ELR (cell line): ENCODE measurements around the gene RNF212.
A peak's percentile ranks its signal among the peaks of the same experiment; 100 is the strongest.
"Not testable (repeated sequence)": the region's sequence is repeated elsewhere in the genome, so short reads cannot be mapped to it uniquely, and the experiment has no call there.

Experiments
- DNase-seq: peaks from one replicate; pipeline ENCODE4 v3.0.0-alpha.2; 2015; ENCODE audit warnings: low read depth

The RNF212 gene, protein sequence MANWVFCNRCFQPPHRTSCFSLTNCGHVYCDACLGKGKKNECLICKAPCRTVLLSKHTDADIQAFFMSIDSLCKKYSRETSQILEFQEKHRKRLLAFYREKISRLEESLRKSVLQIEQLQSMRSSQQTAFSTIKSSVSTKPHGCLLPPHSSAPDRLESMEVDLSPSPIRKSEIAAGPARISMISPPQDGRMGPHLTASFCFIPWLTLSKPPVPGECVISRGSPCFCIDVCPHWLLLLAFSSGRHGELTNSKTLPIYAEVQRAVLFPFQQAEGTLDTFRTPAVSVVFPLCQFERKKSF

DNA sequence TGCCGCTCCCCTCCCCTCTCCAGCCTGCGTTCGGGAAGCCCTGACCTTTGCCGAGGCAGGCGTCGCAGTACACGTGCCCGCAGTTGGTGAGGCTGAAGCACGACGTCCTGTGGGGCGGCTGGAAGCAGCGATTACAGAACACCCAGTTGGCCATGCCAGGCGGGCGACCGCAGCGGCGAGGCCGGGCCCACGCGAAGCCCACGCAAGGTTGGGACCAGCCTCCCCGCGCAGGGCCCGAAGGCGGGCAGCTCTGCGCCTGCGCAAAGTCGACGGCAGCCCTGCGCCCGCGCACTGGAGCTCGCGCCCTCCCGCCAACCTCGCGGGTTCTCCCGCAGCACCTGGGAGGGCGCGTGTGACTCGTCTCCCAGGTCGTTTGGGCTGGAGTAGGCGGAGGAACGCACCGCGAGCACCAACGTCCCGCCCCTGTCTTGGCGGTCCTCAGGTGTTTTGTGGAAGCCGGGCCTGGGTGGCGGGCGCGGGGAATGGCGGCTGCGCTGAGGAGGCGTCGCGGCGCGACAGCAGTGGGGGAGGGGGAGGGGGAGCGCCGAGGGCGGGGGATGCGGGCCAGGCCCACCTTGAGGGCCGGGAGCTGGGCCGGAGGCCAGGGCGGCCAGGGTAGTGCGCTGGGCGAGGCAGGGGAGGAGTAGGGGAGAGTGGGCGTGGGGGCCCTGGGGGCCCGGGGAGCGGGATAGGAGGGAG is at the start of gene RNF212:
Gene RNF212, minus strand, starts transcription at position 254 of the 699 bp plus-strand sequence. Its CDS starts 100 bp downstream, at position 154.
- no peak for DNase-seq

DNA sequence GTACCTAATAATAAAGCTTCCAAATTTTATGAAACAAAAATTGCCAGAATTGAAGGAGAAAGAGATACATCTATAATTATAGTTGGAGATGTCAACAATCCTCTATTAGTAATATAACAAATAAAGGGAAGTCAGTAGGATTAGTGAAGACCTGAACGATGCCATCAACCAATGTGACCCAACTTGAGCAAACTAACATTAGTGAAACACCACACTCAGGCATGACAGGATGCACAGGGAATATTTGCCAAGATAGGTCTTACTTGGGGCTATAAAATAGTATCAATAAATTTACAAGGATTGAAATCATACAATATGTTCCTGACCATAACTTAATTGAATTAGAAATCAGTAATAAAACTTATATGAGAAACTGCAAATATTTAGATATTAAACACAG is 47.0 kb upstream of the RNF212 start:
- DNase-seq, result no peak

DNA sequence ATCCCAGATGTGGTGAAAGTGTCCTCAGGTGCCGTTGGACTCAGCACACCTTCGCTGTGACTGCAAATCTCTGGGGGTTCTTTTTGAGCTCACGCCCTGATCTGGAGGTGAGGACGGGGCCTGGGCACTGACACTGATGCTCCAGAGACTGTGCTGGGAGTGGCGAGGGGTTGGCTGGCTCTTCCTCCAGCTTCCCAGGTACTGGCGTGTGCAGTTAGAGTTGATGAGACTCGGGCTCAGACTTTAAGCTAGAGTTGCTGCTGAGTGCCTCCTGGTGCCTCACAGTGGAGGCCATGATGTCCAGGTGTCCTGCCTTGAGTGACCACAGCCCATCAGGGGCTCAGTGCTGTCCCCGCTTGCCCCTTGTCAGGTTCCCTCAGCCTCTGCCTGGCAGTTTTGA is 42.7 kb upstream of the RNF212 start:
- DNase-seq, result no peak

GRCh38 chr4:1155314-1155713 is 42.0 kb upstream of the RNF212 start:
- no peak for DNase-seq

GRCh38 chr4:1154523-1155182 is 41.3 kb upstream of the RNF212 start:
- no peak for DNase-seq

- DNase-seq, result no peak
These were observed 40.8 kb upstream of the RNF212 start for GRCh38 chr4:1154126-1154522.

DNA sequence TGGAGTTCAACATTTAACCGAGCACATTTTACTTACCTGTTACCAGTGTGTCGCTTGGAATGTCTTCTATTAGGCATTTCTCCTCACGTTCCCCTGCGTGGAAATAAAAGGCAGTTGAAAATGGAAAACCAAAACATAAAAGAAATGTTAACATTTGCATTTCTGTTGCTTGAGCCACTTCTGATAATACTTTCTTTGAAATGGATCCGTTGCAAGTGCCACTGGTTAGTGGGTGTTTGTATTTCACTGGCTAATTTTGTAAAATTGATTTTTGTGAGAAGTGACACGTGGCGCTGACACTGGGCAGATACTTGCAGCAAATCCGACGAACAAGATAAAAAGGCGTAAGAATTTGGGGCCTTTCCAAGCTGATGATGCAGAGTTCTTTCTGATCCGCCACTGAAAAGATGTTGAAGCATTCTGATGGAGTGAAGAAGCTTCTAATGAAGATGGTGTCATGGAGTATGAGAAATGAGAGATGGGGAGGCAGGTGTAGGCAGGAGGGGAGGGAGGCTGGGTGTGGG is 40.3 kb upstream of the RNF212 start:
- DNase-seq, result no peak

- no peak for DNase-seq
These were observed 38.9 kb upstream of the RNF212 start for GRCh38 chr4:1152290-1152689.

DNA sequence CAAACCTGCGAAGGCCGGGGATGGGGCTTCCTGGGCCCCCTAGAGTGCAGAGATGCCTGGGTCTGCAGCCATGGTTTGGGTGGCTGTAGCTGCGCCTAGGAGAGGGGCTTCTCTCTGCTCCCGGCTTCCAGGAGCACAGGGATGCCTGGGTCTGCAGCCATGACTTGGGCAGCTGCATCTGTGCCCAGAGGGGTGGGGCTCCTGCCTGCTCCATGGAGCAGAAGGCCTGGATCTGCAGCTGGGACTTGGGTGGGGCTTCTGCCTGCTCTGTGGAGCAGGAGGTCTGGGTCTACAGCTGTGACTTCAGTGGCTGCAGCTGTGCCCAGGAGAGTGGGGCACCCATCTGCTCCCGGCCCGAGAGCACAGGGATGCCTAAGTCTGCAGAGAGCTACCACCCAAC is 38.2 kb upstream of the RNF212 start:
- DNase-seq, result no peak

GRCh38 chr4:1150875-1151274 is 37.5 kb upstream of the RNF212 start:
- DNase-seq, result no peak

- no peak for DNase-seq
These were observed 26.5 kb upstream of the RNF212 start for GRCh38 chr4:1139860-1140259.

GRCh38 chr4:1137850-1138249 is 24.5 kb upstream of the RNF212 start:
- DNase-seq, result no peak

DNA sequence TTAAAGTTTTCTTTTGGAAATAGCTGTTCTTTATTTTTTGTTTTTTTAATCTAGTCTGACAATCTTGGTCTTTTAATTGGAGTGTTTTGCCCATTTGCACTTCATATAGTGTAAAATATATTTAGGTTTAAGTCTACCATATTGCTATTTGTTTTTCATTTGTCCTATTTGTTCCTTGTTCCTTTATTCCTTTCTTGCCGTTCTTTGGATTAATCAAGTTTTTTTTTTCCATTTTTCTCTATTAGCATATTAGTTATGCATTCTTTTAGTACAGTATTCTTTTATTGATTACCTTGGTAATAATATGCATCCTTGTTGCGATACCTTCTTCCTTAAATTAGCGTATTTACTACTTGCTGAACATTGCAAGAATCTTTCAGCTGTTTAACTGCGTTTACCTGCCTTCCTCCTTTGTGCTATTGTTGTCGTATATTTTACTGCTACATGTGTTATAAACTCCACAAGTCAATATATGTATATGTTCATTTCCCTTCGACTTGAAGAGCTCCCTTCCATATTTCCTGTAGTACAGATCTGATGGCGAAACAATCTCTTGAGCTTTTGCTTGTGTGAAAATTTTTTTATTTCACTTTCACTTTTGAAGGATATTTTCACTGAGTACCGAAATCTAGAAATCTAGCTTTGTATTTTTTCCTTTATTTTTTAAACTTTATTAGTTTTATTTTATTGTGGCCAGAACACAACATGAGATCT is 23.9 kb upstream of the RNF212 start:
- DNase-seq, result no peak

DNA sequence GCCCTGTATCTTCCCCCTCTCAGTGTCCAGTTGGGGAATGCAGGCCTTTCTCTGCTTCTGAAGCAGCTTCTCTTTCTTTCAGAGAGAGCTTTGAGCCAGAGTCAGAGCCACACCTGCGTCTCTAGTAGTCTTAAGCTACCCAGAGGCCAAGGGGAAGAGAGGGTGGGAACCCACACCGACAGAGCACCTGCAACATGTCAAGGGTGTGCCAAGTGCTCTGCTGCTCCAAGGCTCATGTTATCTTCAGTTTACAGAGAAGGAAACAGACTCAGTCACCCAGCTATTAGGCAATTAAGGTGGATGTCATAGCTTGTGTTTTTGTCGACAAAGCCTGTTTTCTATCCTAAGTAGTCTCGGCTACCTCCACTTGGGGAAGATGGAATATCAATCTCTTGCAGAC is 22.7 kb upstream of the RNF212 start:
- DNase-seq, result no peak

GRCh38 chr4:1133033-1133432 is 19.7 kb upstream of the RNF212 start:
- no peak for DNase-seq

GRCh38 chr4:1130316-1131186 is 17.2 kb upstream of the RNF212 start:
- peak; percentile 68 for DNase-seq

GRCh38 chr4:1126506-1126905 is 13.1 kb upstream of the RNF212 start:
- no peak for DNase-seq

DNA sequence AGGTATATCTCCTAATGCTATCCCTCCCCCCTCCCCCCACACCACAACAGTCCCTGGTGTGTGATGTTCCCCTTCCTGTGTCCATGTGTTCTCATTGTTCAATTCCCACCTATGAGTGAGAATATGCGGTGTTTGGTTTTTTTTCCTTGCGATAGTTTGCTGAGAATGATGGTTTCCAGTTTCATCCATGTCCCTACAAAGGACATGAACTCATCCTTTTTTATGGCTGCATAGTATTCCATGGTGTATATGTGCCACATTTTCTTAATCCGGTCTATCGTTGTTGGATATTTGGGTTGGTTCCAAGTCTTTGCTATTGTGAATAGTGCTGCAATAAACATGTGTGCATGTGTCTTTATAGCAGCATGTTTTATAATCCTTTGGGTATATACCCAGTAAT is 12.1 kb upstream of the RNF212 start:
- DNase-seq, result not testable (repeated sequence)

GRCh38 chr4:1124818-1125217 is 11.5 kb upstream of the RNF212 start:
- no peak for DNase-seq

DNA sequence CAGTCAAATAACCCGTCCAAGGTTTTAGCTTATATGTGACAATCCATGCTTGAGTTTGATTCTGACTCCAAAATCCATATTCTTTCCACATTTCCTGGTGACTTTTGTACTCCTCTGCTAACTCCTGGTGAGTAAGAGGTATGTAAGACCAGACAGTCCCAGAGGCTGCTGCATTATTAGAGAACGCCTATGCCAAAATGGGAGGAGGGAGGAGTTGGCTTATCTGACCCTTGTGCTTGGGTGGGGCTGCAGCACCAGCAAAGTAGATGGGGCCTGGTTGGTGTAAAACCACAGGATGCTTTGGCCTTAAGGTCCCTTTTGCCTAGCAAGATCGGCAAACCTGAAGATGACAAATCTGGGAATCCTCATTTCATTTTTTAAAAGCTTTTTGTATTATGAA is 9.1 kb upstream of the RNF212 start:
- DNase-seq, result no peak

GRCh38 chr4:1116838-1117237 is 3.5 kb upstream of the RNF212 start:
- DNase-seq, result no peak
